Measurements from ENCODE around the gene ABCA7. TPM values are rescaled to one million over a fixed set of nuclear protein-coding genes. Genes with fewer than 3 reads are reported as not detected.

The ABCA7 gene
- total RNA-seq, 1 experiment from 2014 or later = 40.3 TPM

- DNase-seq (ENCODE audit: low spot score) (no peak), ATAC-seq (no peak)
- peaks cover 2% of the 10 kb centered on the region for H3K4me1 Mint-ChIP-seq
- ChIA-PET CTCF (interaction anchor here (1.4 to 1.6 kb wide), 2 partner anchors 9 to 170 kb away, joined by 4 to 6 read pairs; no protein-coding TSS in a partner anchor), POLR2A (interaction anchor here (0.6 kb wide), 1 partner anchor 138 kb away, joined by 4 read pairs; no protein-coding TSS in a partner anchor)
- no peak overlapping the region for H3K27ac Mint-ChIP-seq
- no peak overlapping the region for H3K4me3 Mint-ChIP-seq
- TF ChIP-seq ZNF512 (CRISPR knock-in tag; IDR thresholded peaks at IDR 0.05; ENCODE audit: borderline replicate concordance) = no peak
- no peak for TF ChIP-seq ZNF396 (CRISPR knock-in tag; IDR thresholded peaks at IDR 0.05; ENCODE audit: borderline replicate concordance)
- no peak for TF ChIP-seq CREM (CRISPR knock-in tag; IDR thresholded peaks at IDR 0.05)
- no peak for TF ChIP-seq GRHL2 (CRISPR knock-in tag; IDR thresholded peaks at IDR 0.05; ENCODE audit: insufficient replicate concordance, severe bottlenecking)
- TF ChIP-seq SMAD3 (CRISPR knock-in tag; IDR thresholded peaks at IDR 0.05; ENCODE audit: borderline replicate concordance) = no peak
- no peak for TF ChIP-seq ELF4 (CRISPR knock-in tag; IDR thresholded peaks at IDR 0.05; ENCODE audit: low read depth)
- TF ChIP-seq GTF2I (CRISPR knock-in tag; conservative IDR thresholded peaks at IDR 0.05) = no peak
- TF ChIP-seq OVOL2 (CRISPR knock-in tag; IDR thresholded peaks at IDR 0.05; ENCODE audit: borderline replicate concordance) = no peak
- TF ChIP-seq USF1 (CRISPR knock-in tag; IDR thresholded peaks at IDR 0.05) = no peak
- TF ChIP-seq TP53 (CRISPR knock-in tag; IDR thresholded peaks at IDR 0.05) = no peak
- no peak for TF ChIP-seq NFATC4 (CRISPR knock-in tag; IDR thresholded peaks at IDR 0.05)
- TF ChIP-seq E2F5 (CRISPR knock-in tag; IDR thresholded peaks at IDR 0.05) = no peak
- TF ChIP-seq PRRX2 (CRISPR knock-in tag; IDR thresholded peaks at IDR 0.05) = no peak
- no peak for TF ChIP-seq ATF6 (CRISPR knock-in tag; IDR thresholded peaks at IDR 0.05)
- H3K9me3 Mint-ChIP-seq = no peaks in the 10 kb centered on the region
- H3K27me3 Mint-ChIP-seq (ENCODE audit: low read depth) = peaks cover 12% of the 10 kb centered on the region
- peaks cover 9% of the 10 kb centered on the region for H3K36me3 Mint-ChIP-seq
Observed at GRCh38 chr19:1073956-1074517, 34.1 kb downstream of the ABCA7 start.

GRCh38 chr19:1074544-1075283 is 34.8 kb downstream of the ABCA7 start:
- H3K27me3 Mint-ChIP-seq (ENCODE audit: low read depth) = peaks cover 12% of the 10 kb centered on the region
- H3K36me3 Mint-ChIP-seq = peaks cover 9% of the 10 kb centered on the region
- no peaks in the 10 kb centered on the region for H3K9me3 Mint-ChIP-seq
- H3K27ac Mint-ChIP-seq = no peak overlapping the region
- CTCF ChIA-PET = interaction anchor here (1.4 to 1.6 kb wide), 2 partner anchors 10 to 170 kb away, joined by 4 to 6 read pairs; no protein-coding TSS in a partner anchor
- TF ChIP-seq MLX (CRISPR knock-in tag; IDR thresholded peaks at IDR 0.05) (no peak), GRHL2 (CRISPR knock-in tag; IDR thresholded peaks at IDR 0.05; ENCODE audit: insufficient replicate concordance, severe bottlenecking) (no peak), TEAD4 (CRISPR knock-in tag; IDR thresholded peaks at IDR 0.05) (no peak), ATF6 (CRISPR knock-in tag; IDR thresholded peaks at IDR 0.05) (no peak)
- POLR2A ChIA-PET = interaction anchor here (0.5 to 1.1 kb wide), 3 partner anchors 10 to 315 kb away, joined by 3 to 4 read pairs (median 3); no protein-coding TSS in a partner anchor
- H3K4me1 Mint-ChIP-seq = peaks cover 2% of the 10 kb centered on the region
- ATAC-seq (no peak), DNase-seq (ENCODE audit: low spot score) (no peak)
- no peak overlapping the region for H3K4me3 Mint-ChIP-seq
